ENCODE measurements around the gene GLIPR1L1. TPM values are rescaled to one million over a fixed set of nuclear protein-coding genes. Genes with fewer than 3 reads are reported as not detected.

Gene GLIPR1L1
- total RNA-seq, 1 experiment from 2014 or later, result not detected

GRCh38 chr12:75302225-75302624 lies 32.2 kb upstream of the GLIPR1L1 start:
- CTCF ChIA-PET, result no interaction called here
- POLR2A ChIA-PET, result no interaction called here
- no peak overlapping the region for H3K9ac ChIP-seq (ENCODE audit: low read length)
- ATAC-seq, result no peak
- RAD21 ChIA-PET (ENCODE audit: low non-redundant PET in 1 of 2, low total read pairs in 2 of 2, uncharacterized antibody in 2 of 2, unreplicated experiment in 2 of 2), result no interaction called here
- H2AFZ ChIP-seq (ENCODE audit: low read depth, low read length, poor library complexity, severe bottlenecking), result no peak overlapping the region
- no peaks in the 10 kb centered on the region for H3K9me2 ChIP-seq (ENCODE audit: insufficient read depth)
- H3K4me1 ChIP-seq (ENCODE audit: control insufficient read depth in 1 of 2, insufficient read depth in 2 of 2, low read length in 2 of 2), result no peaks in the 10 kb centered on the region
- no peak for DNase-seq (ENCODE audit: low read depth, low spot score)
- no peaks in the 10 kb centered on the region for H3K36me3 ChIP-seq (ENCODE audit: control insufficient read depth in 1 of 2, insufficient read depth in 2 of 2, low read length in 2 of 2)
- no peaks in the 10 kb centered on the region for H4K20me1 ChIP-seq (ENCODE audit: insufficient read depth)
- no peak for TF ChIP-seq SP1 (IDR thresholded peaks at IDR 0.05; ENCODE audit: low read depth)
- TF ChIP-seq POLR2AphosphoS5 (IDR thresholded peaks at IDR 0.05; ENCODE audit: low read depth, low read length), result no peak
- no peak for TF ChIP-seq JUND (IDR thresholded peaks at IDR 0.05)
- TF ChIP-seq CBX3 (IDR thresholded peaks at IDR 0.05; ENCODE audit: low read depth), result no peak
- TF ChIP-seq YY1 (IDR thresholded peaks at IDR 0.05; ENCODE audit: extremely low read depth, insufficient replicate concordance, low read depth, low read length), result no peak
- TF ChIP-seq CEBPB (IDR thresholded peaks at IDR 0.05; ENCODE audit: low read depth), result no peak
- TF ChIP-seq SRF (IDR thresholded peaks at IDR 0.05; ENCODE audit: low read depth), result no peak
- no peak for TF ChIP-seq ZFX (IDR thresholded peaks at IDR 0.05)
- no peak for TF ChIP-seq FOSL1 (IDR thresholded peaks at IDR 0.05; ENCODE audit: low read depth)
- no peak for TF ChIP-seq EGR1 (IDR thresholded peaks at IDR 0.05; ENCODE audit: low read depth)
- TF ChIP-seq EZH2phosphoT487 (IDR thresholded peaks at IDR 0.05; ENCODE audit: borderline replicate concordance), result no peak
- TF ChIP-seq ATF3 (IDR thresholded peaks at IDR 0.05), result no peak
- no peak for TF ChIP-seq MAX (IDR thresholded peaks at IDR 0.05)
- no peak for TF ChIP-seq POLR2A (IDR thresholded peaks at IDR 0.05; ENCODE audit: borderline replicate concordance, extremely low read depth, insufficient read depth, insufficient read length)
- TF ChIP-seq ZNF274 (IDR thresholded peaks at IDR 0.05; ENCODE audit: low read depth, low read length), result no peak
- TF ChIP-seq CTCF (IDR thresholded peaks at IDR 0.05 in 2 of 3, conservative IDR thresholded peaks at IDR 0.05 in 1 of 3; ENCODE audit: borderline replicate concordance in 1 of 3, insufficient read depth in 1 of 3, low read depth in 2 of 3, low read length in 2 of 3), result no peak
- TF ChIP-seq SIN3A (IDR thresholded peaks at IDR 0.05; ENCODE audit: low read depth), result no peak
- no peak for TF ChIP-seq EZH2 (IDR thresholded peaks at IDR 0.05)
- TF ChIP-seq ELF1 (IDR thresholded peaks at IDR 0.05; ENCODE audit: borderline replicate concordance, low read depth), result no peak
- no peak for TF ChIP-seq RAD21 (IDR thresholded peaks at IDR 0.05; ENCODE audit: low read depth)
- H3K27ac ChIP-seq (ENCODE audit: low read depth, low read length), result no peak overlapping the region
- no peaks in the 10 kb centered on the region for H3K9me3 ChIP-seq (ENCODE audit: control insufficient read depth in 1 of 2, insufficient read depth in 1 of 2, low read depth in 1 of 2, low read length in 2 of 2)
- no TSS peak for BruUV-seq (replicated peaks)
- H3K27me3 ChIP-seq (ENCODE audit: insufficient read depth, low read length), result no peaks in the 10 kb centered on the region
- no peak overlapping the region for H3K4me2 ChIP-seq (ENCODE audit: low read length)
- no peaks in the 10 kb centered on the region for H3K79me2 ChIP-seq (ENCODE audit: insufficient read depth, low read length)
- no peak overlapping the region for H3K4me3 ChIP-seq (replicated peaks in 1 of 2; ENCODE audit: low read depth in 1 of 2, low read length in 2 of 2)
- intact Hi-C loops (cut with micrococcal nuclease), result no loop called here

Data from HCT116 (cell line).